Osteoblast (primary cell): ENCODE data around the gene MICALL2. TPM values are rescaled to one million over a fixed set of nuclear protein-coding genes. Genes with fewer than 3 reads are reported as not detected.

Experiments
- DNase-seq: peaks from one replicate; pipeline ENCODE4 v3.0.0; 2011; ENCODE audit warnings: low spot score, mixed read lengths; ENCODE audit not compliant: insufficient read length; ENCODE audit errors: missing footprints
- H2AFZ ChIP-seq: 2 replicates; pipeline ENCODE4 v1.6.0; 2011; ENCODE audit warnings: mild to moderate bottlenecking, low read length
- H3K27ac ChIP-seq: 2 replicates; pipeline ENCODE4 v1.5.1; 2011; ENCODE audit warnings: mild to moderate bottlenecking, low read depth, low read length, moderate library complexity
- H3K27me3 ChIP-seq: 2 replicates; pipeline ENCODE4 v1.6.0; 2012; ENCODE audit warnings: mild to moderate bottlenecking, control low read depth, inconsistent platforms, low read length, moderate library complexity; ENCODE audit not compliant: insufficient read depth
- H3K36me3 ChIP-seq: 2 replicates; pipeline ENCODE4 v1.5.1; 2011; ENCODE audit warnings: mild to moderate bottlenecking, low read length, control low read depth, moderate library complexity; ENCODE audit not compliant: insufficient read depth
- H3K4me1 ChIP-seq: 2 replicates; pipeline ENCODE4 v1.5.1; 2011; ENCODE audit warnings: mild to moderate bottlenecking, low read length, control low read depth, moderate library complexity; ENCODE audit not compliant: insufficient read depth
- H3K4me2 ChIP-seq: 2 replicates; pipeline ENCODE4 v1.6.0; 2011; ENCODE audit warnings: mild to moderate bottlenecking, low read length; ENCODE audit not compliant: insufficient read depth
- H3K4me3 ChIP-seq: fragments of 200-600 bp; sonication (generic); 3 replicates; pipeline ENCODE4 v1.5.1; 2012; ENCODE audit warnings: mild to moderate bottlenecking, low read length, inconsistent platforms; ENCODE audit not compliant: insufficient read depth
- H3K79me2 ChIP-seq: 2 replicates; pipeline ENCODE4 v1.6.0; 2012; ENCODE audit warnings: mild to moderate bottlenecking, low read length, control low read depth, inconsistent platforms; ENCODE audit not compliant: insufficient read depth
- H3K9me3 ChIP-seq: 2 replicates; pipeline ENCODE4 v1.5.1; 2011; ENCODE audit warnings: low read depth, low read length, control low read depth
- H4K20me1 ChIP-seq: 2 replicates; pipeline ENCODE4 v1.6.0; 2012; ENCODE audit warnings: mild to moderate bottlenecking, low read length, control low read depth; ENCODE audit not compliant: insufficient read depth
- CTCF ChIP-seq: IDR thresholded peaks from 2 replicates; pipeline ENCODE4 v1.5.1; 2011; ENCODE audit warnings: mild to moderate bottlenecking, low read depth, low read length, moderate library complexity; ENCODE audit errors: extremely low read depth
- total RNA-seq: library from RNA; depleted of rRNA; stranded (reverse); fragments of >200 nt; gene quantifications from 2 replicates; pipeline ENCODE4 v1.2.3, GENCODE V29; 2012

The MICALL2 gene
- total RNA-seq, 1 donor: 30.4 TPM

DNA sequence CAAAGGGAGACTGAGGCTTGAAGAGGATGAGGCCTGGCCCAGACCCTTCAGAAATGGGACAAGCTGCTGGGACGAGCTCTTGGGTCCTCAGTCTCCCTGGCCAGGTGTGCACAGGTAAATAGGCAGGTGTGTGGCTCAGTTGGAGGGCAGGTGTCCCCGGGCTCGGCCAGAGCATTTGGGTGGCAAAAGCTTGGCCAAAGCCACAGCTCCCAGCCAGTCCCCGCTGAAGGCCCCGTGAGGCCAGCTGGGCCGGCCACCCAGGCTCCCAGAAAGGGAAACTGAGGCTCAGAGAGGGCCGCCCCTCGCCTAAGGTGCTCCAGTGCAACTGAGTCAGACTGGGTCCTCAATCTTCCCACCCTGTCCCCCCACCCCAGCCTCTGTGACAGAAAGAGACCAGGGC is 37.3 kb downstream of the MICALL2 start:
- H2AFZ ChIP-seq: no peak overlapping the region
- H3K9me3 ChIP-seq: no peaks in the 10 kb centered on the region
- H3K79me2 ChIP-seq: no peaks in the 10 kb centered on the region
- H3K27ac ChIP-seq: no peak overlapping the region
- no peaks in the 10 kb centered on the region for H3K36me3 ChIP-seq
- no peaks in the 10 kb centered on the region for H4K20me1 ChIP-seq
- H3K27me3 ChIP-seq: peaks cover 19% of the 10 kb centered on the region
- no peak for DNase-seq
- H3K4me3 ChIP-seq: no peak overlapping the region
- TF ChIP-seq CTCF: no peak
- no peak overlapping the region for H3K4me2 ChIP-seq
- H3K4me1 ChIP-seq: peaks cover 10% of the 10 kb centered on the region

DNA sequence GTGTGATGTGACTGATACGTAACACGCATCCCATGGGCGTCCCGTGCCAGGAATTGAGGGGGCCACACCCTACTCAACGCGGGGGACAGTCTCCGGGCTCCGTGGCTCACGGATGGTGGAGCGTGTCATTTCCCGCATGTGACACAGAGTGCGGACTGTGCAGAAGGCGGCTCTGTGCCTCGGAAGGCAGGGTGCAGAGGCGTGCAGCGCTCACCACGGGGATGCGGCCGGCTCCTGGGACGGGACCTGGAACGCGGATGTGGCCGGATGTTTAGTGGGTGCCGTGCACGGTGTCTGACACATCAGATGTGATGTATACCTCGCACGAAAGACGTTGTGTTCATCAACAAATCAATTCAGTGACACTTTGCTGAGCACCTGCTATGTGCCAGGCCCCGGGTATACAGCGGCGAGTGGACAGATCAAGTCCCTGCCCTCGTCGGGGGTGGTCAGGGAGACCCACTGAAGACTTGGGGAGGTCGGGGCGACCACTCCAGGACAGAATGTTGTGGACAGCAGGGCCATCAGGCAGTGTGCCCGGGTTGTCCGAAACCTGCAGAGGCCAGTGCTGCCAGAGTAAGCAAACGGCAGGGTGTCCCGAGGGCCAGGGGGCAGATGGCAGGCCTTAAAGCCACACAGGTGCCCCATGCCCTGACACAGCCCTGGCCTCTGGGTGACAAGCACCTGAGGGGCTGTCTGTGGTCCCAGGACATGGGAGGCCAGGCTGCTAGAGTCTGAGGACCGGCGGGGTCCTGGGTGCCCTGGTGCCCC is 38.1 kb downstream of the MICALL2 start:
- H3K36me3 ChIP-seq: no peaks in the 10 kb centered on the region
- no peaks in the 10 kb centered on the region for H3K9me3 ChIP-seq
- DNase-seq: no peak
- no peak overlapping the region for H3K4me2 ChIP-seq
- no peak overlapping the region for H3K27ac ChIP-seq
- peaks cover 19% of the 10 kb centered on the region for H3K27me3 ChIP-seq
- no peaks in the 10 kb centered on the region for H3K79me2 ChIP-seq
- H3K4me3 ChIP-seq: no peak overlapping the region
- no peak for TF ChIP-seq CTCF
- H2AFZ ChIP-seq: no peak overlapping the region
- H3K4me1 ChIP-seq: peaks cover 10% of the 10 kb centered on the region
- no peaks in the 10 kb centered on the region for H4K20me1 ChIP-seq

DNA sequence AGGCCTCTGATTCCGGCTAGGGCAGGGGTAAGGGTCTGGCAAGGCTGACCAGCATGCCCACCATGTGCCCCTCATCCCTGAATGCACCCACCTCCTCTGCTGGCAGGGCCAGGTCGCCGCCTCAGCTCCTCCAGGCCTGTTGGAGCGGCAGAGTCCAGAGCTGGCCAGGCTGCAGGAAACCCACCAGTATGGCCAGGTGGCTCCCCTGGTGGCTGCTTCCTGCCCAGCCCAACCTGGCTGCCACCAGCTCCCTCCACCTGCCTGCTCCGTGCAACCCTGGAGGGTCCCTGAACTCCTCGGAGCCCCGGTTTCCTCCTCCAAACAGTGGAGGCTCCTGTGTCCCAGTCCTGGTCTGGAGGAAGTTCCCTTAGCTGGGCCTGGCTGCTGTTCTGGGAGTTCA is 39.6 kb downstream of the MICALL2 start:
- no peak for DNase-seq
- no peak for TF ChIP-seq CTCF
- Histone ChIP-seq H3K79me2 (no peaks in the 10 kb centered on the region), H3K27ac (no peak overlapping the region), H4K20me1 (no peaks in the 10 kb centered on the region), H3K9me3 (no peaks in the 10 kb centered on the region), H3K36me3 (no peaks in the 10 kb centered on the region), H3K4me3 (no peak overlapping the region), H3K4me2 (no peak overlapping the region), H3K4me1 (peaks cover 10% of the 10 kb centered on the region), H2AFZ (no peak overlapping the region), H3K27me3 (peaks cover 18% of the 10 kb centered on the region)

GRCh38 chr7:1419310-1419634 is 40.0 kb downstream of the MICALL2 start:
- Histone ChIP-seq H3K4me1 (peaks cover 10% of the 10 kb centered on the region), H4K20me1 (no peaks in the 10 kb centered on the region), H3K79me2 (no peaks in the 10 kb centered on the region), H3K4me3 (no peak overlapping the region), H3K4me2 (no peak overlapping the region), H3K36me3 (no peaks in the 10 kb centered on the region), H3K27ac (no peak overlapping the region), H2AFZ (no peak overlapping the region), H3K27me3 (peaks cover 14% of the 10 kb centered on the region), H3K9me3 (no peaks in the 10 kb centered on the region)
- no peak for TF ChIP-seq CTCF
- no peak for DNase-seq
